Stimulated activated CD4-positive, alpha-beta T cell treated with anti-CD3 and anti-CD28 coated beads, Interleukin-4, amount 100 ng/mL, for 1 hour (primary cell): ENCODE results near the gene CRYBA4.
A peak's percentile ranks its signal among the peaks of the same experiment; 100 is the strongest.
"Not testable (repeated sequence)": the region's sequence is repeated elsewhere in the genome, so short reads cannot be mapped to it uniquely, and the experiment has no call there.

Source experiments
- DNase-seq: peaks from one replicate; pipeline ENCODE4 v3.0.0-alpha.2; 2020

The CRYBA4 gene

DNA sequence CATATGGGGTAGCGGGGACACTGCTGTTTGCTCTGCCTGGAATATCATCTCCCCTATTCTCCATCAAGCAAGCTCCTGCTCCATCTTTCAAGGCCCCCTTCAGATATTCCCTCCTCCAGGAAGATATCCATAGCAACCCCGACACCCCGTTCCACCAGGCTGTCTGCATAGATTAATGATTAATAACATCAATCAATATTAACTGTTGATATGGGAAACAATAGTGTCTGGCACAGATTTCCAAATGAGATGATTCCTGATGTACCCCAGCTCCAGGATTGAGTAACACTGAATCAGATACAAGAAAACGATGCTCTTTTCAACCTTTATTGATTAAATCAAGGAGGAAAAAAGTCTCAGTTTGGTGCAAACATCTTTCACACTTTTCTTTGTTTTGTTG lies 24.3 kb upstream of the CRYBA4 start:
- DNase-seq, result no peak

DNA sequence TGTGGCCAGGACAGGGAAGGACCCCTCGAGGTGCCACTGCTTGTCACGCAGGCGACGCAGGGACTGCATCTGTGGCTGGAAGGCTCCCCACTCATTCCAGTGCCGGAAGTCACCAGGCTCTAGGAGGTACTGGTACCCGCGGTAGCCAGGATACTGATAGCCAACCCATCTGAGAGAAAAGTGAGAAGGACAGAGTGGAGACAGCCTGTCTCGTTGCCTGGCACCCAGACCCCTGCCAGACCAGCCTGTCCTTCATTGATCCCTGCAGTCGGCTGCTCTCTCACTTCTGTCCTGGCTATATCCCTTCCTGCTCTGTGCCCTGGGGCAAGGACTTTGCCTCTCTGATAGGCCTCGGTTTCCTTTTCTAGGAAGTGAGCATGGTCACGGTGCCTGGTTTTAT lies 22.3 kb upstream of the CRYBA4 start:
- no peak for DNase-seq

DNA sequence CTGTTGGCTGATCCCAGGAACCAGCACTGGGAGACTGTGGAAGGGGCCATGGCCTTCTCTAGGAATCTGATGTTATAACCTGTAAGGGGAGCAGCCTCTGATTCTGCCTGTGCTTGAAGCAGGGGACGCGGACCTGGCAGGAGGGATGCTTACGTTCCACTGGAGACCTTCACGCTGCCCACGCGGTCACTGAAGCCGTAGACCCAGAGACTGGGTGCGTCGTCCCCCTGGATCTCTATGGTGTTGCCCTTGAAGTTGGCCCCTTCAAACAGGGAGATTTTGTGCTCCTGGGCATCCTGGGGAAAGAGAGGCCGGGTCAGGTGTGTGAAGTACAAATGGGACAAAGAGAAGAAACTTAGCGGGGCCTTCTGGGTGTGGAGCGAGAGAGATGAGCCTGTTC lies 20.0 kb upstream of the CRYBA4 start:
- DNase-seq, result no peak

DNA sequence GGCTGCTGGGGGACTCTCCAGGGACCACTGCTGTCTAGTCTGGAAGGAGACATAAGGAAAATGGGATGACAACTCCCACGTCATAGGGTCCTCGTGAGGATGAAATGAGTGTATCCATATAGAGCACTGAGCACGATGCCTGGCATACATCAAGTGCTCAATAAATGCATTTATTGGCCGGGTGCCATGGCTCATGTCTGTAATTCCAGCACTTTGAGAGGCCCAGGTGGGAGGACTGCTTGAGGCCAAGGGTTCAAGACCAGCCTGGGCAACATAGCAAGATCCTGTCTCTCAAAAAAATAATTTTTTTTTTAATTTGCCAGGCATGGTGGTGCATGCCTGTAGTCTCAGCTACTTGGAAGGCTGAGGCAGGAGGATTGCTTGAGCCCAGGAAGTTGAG lies 19.6 kb upstream of the CRYBA4 start:
- no peak for DNase-seq

DNA sequence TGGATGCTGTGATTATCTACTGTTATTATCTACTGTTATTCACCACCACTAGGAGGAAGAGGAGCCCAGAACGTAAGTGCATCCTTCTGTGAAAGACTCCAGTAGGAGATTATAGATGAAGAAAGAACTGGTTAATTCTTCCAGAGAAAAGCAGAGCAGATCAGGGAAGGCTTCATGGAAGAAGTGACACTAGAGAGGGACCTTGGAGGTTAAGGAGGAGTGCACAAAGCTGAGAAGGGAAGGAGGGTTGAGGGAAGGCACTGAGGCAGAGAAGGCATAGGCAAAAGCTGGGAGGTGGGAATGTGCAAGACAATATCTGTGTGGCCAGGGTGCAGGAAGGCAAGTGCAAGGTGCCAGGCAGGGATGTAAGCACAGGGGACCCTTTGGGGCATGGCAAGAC lies 17.4 kb upstream of the CRYBA4 start:
- no peak for DNase-seq

DNA sequence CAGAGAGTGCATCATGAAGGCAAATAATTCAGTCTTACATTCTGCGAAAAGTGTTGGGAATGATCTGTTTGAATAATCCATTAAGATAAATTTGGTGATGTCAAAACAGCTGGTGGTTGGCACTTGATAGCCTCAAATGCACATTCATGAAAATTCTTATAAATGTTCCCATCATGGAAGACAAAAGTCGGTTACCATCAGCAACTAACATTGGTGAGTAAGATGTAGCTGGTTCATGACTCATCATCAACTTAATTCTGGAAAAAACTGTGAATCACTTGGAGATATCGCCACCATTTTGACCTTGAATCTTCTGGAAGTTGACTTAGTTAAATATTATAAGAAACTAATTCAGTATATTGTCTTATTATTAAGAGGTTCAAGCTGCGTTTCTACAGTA lies 15.2 kb upstream of the CRYBA4 start:
- DNase-seq, result no peak

DNA sequence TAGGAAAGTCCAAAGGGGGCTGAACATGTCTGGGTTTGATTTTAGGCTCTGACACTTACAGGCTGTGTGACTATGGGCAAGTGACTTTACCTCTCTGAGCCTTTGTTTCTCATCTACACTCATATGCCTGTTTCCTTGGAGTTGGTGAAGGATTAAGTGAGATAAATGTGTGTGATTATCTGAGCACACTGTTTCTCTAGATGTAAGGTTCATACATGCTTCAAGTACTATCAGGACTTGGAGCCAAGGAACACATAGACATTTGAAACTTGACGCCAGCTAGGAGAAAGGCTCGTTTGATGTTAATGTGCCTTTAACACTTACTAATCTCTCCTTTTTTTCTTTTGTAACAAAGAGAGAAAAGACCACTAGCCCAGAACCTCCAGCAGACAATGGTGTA lies 13.6 kb upstream of the CRYBA4 start:
- DNase-seq, result no peak

DNA sequence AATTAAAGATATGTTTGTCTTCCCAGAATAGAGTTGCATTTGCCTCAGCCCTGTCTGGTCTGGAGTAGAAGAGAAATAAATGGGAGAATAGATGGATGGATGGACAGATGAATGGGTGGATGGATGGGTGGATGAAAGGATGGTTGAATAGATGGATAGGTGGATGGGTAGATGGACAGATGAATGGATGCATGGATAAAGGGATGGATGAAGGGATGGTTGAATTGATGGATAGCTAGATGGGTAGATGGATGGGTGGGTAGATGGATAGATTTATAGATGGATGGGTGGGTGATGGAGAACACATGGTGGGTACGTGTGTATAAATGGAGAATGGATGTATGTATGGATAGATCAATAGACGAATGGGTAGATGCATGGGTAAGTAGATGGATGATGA lies 12.5 kb upstream of the CRYBA4 start:
- DNase-seq, result no peak

DNA sequence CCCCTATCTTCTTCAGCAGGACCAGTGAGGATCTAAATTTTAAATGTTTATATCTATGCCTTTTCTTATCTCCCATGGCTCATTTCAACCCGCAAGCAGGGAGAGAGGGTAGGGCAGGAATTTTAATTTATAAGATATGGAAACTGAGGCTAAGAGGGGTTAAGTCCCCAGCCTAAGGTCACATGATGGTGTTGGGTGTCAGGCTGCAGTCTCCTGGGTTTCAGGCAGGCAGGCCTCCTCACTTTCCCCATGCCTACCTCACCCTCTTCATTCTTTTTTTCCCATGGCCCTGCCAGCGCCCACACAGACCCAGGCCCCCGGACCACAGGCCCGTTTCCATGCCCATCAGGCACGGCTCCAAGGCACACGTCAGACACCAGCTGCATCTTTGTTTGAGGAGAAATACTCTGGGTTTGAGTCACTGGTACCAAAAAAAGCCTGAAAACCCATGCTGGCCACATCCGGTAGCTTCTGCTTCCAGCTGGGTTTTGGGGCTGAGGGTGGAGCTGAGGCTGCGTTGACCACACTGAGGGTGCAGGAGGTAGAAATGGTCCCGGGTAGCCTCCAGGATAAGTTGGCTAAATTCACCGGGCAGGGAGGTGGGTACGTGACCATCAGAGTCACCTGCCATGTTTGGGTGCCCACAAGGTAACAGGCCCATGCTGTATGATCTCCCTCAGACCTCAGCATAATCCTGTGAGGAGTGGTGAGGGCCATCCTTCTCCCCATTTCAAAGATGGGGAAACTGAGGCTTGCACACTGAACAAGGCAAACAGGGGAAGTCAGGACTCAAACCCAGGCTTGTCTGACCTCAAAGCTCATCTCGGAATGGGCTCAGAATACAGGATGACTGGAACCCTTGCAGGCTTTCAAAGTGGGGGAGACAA lies 11.4 kb upstream of the CRYBA4 start:
- DNase-seq, result peak; percentile 9

DNA sequence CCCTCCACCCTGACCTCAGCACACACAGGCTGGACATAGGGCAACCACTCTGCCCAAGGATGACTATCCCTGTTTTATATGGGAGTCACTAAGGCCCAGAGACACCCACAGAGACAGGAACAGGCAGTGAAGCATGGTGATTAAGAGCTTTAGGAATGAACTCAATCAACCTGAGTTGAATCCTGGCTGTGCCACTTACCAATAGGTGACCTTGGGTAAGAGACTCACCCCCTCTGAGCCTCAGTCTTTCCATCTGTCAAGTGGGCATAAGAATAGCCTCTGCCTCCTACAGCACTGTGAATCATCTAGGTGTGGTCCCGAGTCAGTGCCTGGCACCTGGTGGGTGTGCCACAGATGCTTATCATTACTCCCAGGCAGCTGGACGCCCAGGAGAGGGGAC lies 10.8 kb upstream of the CRYBA4 start:
- no peak for DNase-seq

DNA sequence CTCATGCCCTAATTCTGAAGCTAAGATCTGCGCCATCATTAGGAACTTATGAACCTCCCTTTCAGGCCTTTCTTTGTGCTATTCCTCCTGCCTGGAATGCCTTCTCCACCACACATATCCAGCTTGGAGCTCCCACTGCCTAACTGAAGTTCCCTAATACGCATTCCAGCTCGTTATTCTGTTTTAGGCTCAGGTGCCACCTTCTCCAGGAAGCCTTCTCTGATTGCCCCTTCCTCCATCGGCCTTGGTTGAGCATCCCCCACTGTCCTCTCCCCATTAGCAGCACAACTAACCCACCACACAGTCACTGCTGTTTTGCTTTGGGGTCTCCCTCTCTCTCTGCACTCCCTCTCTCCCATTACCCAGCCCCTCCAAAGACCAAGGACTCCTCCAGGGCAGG lies 9.1 kb upstream of the CRYBA4 start:
- no peak for DNase-seq

DNA sequence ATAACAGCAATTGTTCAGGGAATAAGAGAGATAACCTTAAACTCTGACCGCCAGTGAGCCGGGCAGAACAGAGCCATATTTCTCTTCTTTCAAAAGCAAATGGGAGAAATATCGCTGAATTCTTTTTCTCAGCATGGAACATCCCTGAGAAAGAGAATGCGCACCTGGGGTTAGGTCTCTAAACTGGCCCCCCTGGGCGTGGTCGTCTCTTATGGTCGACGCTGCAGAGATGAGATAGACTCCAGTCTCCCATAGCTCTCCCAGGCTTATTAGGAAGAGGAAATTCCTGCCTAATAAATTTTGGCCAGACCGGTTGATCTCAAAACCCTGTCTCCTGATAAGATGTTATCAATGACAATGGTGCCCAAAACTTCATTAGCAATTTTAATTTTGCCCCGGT lies 8.0 kb upstream of the CRYBA4 start:
- not testable (repeated sequence) for DNase-seq

DNA sequence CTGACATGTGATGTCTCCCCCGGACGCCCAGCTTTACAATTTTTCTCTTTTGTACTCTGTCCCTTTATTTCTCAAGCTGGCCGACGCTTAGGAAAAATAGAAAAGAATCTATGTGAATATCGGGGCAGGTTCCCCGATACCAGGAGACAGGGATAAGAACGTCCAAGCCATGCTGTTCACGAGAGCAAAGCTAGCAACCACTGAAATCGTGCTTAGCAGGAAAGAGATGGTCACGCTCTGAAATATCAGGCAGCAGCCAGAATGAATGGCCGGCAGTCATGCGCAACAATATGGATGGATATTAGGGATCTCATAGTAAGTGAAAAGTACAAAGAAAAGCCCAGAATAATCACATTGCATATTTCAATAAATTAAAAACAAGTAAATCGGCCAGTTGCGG lies 7.4 kb upstream of the CRYBA4 start:
- DNase-seq, result no peak

DNA sequence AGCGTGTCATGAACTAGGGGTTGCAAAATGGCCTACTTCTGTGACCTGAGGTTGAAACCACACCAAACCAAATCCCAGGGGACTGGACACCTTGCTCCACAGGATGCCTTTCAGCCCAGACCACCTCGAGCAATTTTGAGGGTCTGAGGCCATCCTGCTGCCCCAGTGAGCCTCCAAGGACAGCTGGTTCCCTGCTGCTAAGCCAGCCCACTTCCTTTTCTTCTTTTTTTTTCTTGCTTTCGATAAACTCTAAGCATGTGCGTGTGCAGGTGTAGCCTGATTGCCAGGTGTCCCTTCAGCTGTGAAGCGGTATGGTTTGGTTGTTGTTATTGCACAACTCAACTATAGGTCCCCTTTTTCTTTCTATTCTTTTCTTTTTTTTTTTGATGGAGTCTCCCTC lies 6.6 kb upstream of the CRYBA4 start:
- no peak for DNase-seq

DNA sequence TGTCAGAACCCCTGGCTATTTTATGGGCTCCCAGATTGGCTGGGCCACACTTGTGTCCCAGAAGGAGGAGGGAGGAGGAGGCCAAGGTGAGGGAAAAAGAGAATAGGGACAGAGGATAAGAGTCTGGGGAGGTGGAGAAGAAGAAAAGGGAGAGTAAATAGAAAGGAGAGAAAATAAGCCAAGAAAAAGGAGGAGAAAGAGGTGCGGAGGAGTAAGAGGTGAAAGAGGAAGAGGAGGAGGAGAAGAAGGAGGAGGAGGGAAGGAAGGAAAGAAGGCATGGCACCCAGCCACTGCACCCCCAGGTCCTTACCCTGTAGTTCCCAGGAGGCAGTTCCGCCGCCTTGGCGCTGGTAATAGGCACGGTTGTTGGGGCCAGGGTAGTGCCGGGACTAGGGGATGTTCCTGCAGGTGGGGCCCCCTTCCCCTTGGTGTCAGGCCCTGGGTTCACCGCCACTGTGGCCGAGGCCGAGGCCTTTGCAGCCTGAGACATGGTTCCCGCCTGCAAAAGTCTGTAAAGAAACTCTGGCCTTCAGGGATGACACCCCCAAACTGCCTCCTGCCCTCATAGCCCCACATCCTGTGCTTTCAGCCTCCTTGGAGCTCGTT lies 5.8 kb upstream of the CRYBA4 start:
- no peak for DNase-seq

DNA sequence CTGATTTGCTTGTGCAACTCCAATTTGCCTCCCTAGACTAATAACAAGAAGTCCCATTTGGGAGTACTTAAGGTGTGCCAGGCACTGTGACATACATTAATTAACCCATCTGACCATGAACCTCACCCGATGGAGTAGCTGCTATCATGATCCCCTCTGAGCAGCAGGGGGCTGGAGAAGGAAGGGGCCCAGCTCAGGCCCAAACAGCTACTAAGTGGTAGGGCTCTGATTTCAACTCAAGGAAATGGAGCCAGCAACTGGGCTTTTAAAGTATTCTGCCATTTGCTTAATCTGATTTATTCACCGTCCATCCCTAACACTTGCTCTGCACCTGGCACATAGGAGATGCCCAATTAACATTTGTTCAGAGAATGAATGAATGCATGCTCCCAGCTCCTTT lies 5.1 kb upstream of the CRYBA4 start:
- DNase-seq, result no peak

DNA sequence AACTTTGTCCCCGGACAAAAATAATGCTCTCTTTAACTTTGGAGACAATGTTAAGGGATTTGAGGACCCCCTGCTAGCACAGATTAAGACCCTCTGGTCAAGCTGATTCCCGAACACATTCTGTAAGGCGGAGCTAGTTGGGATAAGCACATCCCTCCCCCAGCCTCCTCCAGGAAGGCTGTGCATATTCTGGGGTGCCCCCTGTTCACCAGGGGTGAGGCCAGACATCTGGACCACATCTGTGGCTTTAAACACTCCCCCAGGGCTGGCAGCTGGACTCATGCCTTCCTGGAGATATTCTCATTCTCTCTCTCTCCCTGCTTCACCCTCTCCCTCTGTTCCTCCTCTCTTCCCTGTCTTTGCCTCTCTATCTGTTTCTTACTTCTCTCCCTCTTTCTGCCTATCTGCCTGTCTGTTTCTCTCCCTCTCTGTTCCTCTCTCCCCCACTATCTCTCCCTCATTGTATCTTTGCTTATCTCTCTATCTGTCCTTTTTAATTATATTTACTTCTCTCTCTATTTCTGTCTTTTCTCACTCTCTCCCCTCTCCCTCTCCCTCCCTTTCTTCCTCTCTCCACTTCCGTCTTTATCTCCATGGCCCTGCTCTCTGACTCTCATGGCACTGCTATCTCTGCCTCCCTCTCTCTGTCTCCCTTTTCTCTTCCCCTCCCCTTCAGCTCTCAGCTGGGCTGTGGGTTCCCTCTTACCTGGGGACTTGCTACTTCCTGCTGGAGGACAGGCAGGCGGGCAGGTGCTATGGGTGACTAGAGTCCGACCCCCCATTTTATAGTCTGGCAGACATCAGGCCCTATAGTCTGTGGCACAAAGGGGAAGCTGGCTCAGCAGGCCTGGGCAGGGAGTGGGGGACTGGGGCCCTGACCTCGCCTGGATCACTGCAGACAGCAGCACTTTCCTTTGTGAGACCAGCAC lies 4.2 kb upstream of the CRYBA4 start, which contains the start of gene CRYBB1:
Gene CRYBB1 (minus strand): TSS at position 757 of the 929 bp plus-strand sequence. CDS start 1,708 bp downstream, outside the sequence.
- no peak for DNase-seq

DNA sequence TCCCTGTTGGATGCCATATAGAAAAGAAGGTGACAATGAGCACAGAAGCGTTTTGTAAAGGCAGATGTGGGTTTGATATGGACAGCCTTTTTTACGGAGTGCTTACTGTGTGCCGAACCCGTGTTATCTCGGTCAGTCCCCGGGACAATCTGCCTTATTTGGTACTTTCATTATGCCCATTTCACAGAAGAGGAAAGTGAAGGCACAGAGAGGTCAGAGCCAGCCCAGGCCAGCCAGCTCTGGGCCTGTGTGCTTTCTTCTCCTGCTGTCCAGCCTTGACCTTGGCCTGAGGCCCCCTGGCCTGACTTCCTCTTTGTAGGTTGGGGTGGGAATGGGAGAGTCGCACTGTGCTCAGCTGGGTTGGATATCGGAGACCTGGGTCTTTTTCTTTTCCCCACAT lies 3.3 kb upstream of the CRYBA4 start:
- DNase-seq, result no peak

DNA sequence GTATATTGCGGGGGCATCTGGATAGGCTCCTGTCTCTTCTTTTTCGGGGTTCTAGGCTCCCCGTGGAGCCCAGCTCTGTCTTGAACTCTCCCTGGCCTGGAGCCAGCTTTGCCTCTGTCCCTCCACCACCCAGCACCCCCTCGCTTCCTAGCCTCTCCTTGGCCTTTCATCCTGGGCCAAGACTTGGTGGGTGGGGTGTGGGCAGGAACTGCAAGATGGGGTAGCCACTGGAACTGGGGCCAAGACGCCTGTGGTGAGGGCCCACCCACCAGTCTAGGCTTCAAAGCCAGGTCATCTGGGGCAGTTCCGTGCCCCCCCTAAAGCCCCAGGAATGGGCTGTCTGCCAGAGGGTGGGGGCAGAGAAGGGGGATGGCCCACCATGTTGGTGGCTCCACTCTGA lies 2.3 kb upstream of the CRYBA4 start:
- no peak for DNase-seq

DNA sequence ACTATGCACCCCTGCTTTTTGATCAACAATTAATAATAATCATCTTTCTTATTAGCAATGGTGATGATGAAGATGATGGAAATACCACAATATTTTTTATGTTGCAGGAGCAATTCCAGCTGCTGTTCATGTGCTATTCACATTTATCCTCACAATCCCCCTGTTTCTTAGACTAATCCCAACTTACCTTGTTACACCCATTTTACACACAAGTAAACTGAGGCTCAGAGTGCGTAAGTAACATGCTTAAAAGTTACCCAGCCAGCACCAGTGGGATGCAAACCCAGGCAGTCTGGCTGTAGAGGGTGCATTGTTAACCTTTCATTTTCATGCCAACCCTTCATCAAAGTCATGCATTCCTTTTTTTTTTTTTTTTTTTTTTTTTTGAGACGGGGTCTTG lies 1.6 kb upstream of the CRYBA4 start:
- no peak for DNase-seq

DNA sequence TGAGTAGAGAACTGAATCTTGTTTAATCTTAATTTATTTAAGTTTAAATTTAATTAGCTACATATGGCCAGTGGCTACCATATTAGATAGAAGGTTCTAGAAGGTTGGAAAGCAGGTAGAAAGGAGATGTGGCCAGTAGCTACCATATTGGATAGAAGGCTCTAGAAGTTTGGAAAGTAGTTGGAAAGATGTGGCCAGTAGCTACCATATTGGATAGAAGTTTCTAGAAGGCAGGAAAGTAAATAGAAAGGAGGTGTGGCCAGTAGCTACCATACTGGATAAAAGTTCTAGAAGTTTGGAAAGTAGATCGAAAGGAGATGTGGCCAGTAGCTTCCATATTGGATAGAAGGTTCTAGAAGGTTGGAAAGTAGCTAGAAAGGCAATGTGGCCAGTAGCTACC lies 2.2 kb downstream of the CRYBA4 start:
- no peak for DNase-seq

DNA sequence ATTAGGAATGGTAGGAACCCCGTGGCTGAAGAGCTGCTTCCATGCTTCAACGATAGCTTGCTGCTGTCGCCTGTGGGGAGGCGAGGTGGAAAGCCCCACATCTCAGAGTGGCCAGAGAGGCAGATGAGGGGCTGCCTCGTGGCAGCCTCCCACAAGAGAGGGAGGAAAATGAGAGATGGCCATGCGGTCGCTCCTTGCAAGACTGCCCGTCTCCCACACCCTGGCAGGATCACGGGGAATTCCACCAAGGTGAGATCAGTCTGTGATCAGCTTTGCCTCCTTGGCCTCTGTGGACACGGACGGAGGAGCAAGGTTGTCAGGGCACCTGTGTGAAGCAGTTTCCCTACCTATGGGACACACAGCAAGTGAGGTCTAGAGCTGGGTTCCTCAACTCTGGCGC lies 3.0 kb downstream of the CRYBA4 start:
- DNase-seq, result no peak

DNA sequence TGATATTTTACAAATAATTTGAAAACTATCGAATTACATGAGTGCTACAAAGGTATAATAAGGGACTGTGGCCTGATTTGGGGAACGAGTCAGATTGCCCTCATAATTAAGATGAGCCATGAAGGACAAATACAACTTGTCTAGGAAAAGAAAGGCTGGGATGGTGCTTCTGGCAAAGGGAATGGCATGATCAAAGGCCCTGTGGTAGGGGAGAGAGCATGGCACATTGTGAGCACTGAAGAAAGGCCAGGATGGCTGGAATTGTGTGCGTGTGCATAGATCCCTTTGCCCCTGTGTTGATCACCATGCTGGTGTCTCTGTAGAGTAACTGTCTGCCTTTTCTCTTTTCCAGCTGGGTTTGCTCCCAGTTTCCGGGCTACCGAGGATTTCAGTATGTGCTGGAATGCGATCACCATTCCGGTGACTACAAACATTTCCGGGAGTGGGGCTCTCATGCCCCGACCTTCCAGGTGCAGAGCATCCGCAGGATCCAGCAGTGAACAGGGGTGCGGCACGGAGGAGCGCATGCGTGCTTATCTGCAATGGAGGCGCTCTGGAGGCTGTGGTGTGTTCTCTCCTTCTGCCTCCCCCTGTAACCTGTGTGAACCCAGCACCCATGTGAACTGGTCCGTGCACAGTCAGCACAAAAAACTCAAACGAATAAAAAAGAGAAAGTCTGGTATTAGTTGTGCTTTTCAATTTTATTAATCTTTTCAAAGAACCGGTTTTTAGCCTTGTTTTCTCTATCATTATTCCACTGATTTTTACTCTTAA lies 8.4 kb downstream of the CRYBA4 start:
- no peak for DNase-seq
